HepG2 (cell line): ENCODE measurements around the gene COA3. TPM values are rescaled to one million over a fixed set of nuclear protein-coding genes. Genes with fewer than 3 reads are reported as not detected.
A peak's percentile ranks its signal among the peaks of the same experiment; 100 is the strongest.

ENCODE experiments used
- CREM ChIP-seq, 2 experiments: sonication (generic) in 1 of 2; formaldehyde crosslinking in 1 of 2; IDR thresholded peaks; 2 replicates each; pipeline versions ENCODE4 v1.4.0 to v1.6.1; 2016 to 2020; ENCODE audit warnings: antibody characterized with exemption in 1 of 2, mild to moderate bottlenecking in 1 of 2, missing genetic modification reagents in 1 of 2
- CTCF ChIP-seq: sonication (generic); formaldehyde crosslinking; IDR thresholded peaks from 2 replicates; pipeline ENCODE4 v1.5.0; 2020; ENCODE audit warnings: mild to moderate bottlenecking, missing genetic modification reagents, moderate library complexity
- ERF ChIP-seq: IDR thresholded peaks from 2 replicates; pipeline ENCODE4 v1.6.1; 2018; ENCODE audit warnings: missing biosample characterization, missing genetic modification reagents
- ESRRA ChIP-seq: sonication (generic); formaldehyde crosslinking; IDR thresholded peaks from 2 replicates; pipeline ENCODE4 v1.5.1; 2020; ENCODE audit warnings: mild to moderate bottlenecking, low read depth, missing genetic modification reagents
- GZF1 ChIP-seq: sonication (generic); formaldehyde crosslinking; IDR thresholded peaks from 2 replicates; pipeline ENCODE4 v1.5.1; 2020; ENCODE audit warnings: mild to moderate bottlenecking, missing genetic modification reagents
- MIER2 ChIP-seq: IDR thresholded peaks from 2 replicates; pipeline ENCODE4 v1.6.1; 2016; ENCODE audit warnings: missing biosample characterization, missing genetic modification reagents
- NFIC ChIP-seq: IDR thresholded peaks from 2 replicates; pipeline ENCODE4 v1.6.1; 2012; ENCODE audit warnings: mild to moderate bottlenecking, low read length, inconsistent platforms
- PBX2 ChIP-seq: IDR thresholded peaks from 2 replicates; pipeline ENCODE4 v1.6.1; 2016; ENCODE audit warnings: control low read depth
- RAD51 ChIP-seq: fragments of 450-650 bp; IDR thresholded peaks from 2 replicates; pipeline ENCODE4 v1.6.1; 2016; ENCODE audit warnings: borderline replicate concordance
- RFXAP ChIP-seq: sonication (generic); formaldehyde crosslinking; IDR thresholded peaks from 2 replicates; pipeline ENCODE4 v1.4.0; 2020; ENCODE audit warnings: missing genetic modification reagents, borderline replicate concordance
- SNAI1 ChIP-seq: sonication (generic); formaldehyde crosslinking; IDR thresholded peaks from 2 replicates; pipeline ENCODE4 v1.5.0; 2020; ENCODE audit warnings: mild to moderate bottlenecking, missing genetic modification reagents, borderline replicate concordance
- SNRNP70 ChIP-seq: fragments of 200-400 bp; formaldehyde crosslinking; IDR thresholded peaks from 2 replicates; pipeline ENCODE4 v1.6.1; 2017; ENCODE audit warnings: mild to moderate bottlenecking, low read depth, low read length, moderate library complexity
- TEAD2 ChIP-seq: sonication (generic); formaldehyde crosslinking; IDR thresholded peaks from 2 replicates; pipeline ENCODE4 v1.9.0; 2021; ENCODE audit warnings: missing genetic modification reagents
- ZBED4 ChIP-seq: sonication (generic); formaldehyde crosslinking; IDR thresholded peaks from 2 replicates; pipeline ENCODE4 v1.4.0; 2020; ENCODE audit warnings: missing genetic modification reagents, borderline replicate concordance
- ZBTB20 ChIP-seq: sonication (generic); formaldehyde crosslinking; IDR thresholded peaks from 2 replicates; pipeline ENCODE4 v1.8.1; 2023; ENCODE audit warnings: missing genetic modification reagents, low read depth, mild to moderate bottlenecking, borderline replicate concordance
- ZNF383 ChIP-seq: sonication (generic); formaldehyde crosslinking; IDR thresholded peaks from 2 replicates; pipeline ENCODE4 v1.4.0; 2020; ENCODE audit warnings: missing genetic modification reagents, mild to moderate bottlenecking, borderline replicate concordance
- ZNF512 ChIP-seq: sonication (generic); formaldehyde crosslinking; IDR thresholded peaks from 2 replicates; pipeline ENCODE4 v1.4.0; 2020; ENCODE audit warnings: mild to moderate bottlenecking, missing genetic modification reagents
- ZNF670 ChIP-seq: sonication (generic); formaldehyde crosslinking; IDR thresholded peaks from 2 replicates; pipeline ENCODE4 v1.8.0; 2022; ENCODE audit warnings: mild to moderate bottlenecking, missing genetic modification reagents, borderline replicate concordance
- ZNF782 ChIP-seq: sonication (generic); formaldehyde crosslinking; IDR thresholded peaks from 2 replicates; pipeline ENCODE4 v1.4.0; 2020; ENCODE audit warnings: missing genetic modification reagents, mild to moderate bottlenecking, borderline replicate concordance
- ZNF839 ChIP-seq: sonication (generic); formaldehyde crosslinking; IDR thresholded peaks from 2 replicates; pipeline ENCODE4 v1.4.0; 2020; ENCODE audit warnings: missing genetic modification reagents, mild to moderate bottlenecking, borderline replicate concordance
- polyA plus RNA-seq, 8 experiments: library from polyadenylated mRNA; depleted of rRNA in 3 of 8; stranded (reverse) in 7 of 8; unstranded in 1 of 8; fragments of >200 nt; fragmentation: Illumina TruSeq in 4 of 8; extraction: Trizol in 4 of 8; gene quantifications; 2 replicates each; pipeline versions ENCODE4 v1.2.1 to v1.2.3, GENCODE V29; 2011 to 2016; ENCODE audit warnings: low read depth in 4 of 8, missing spikeins in 1 of 8, mixed read lengths in 1 of 8; ENCODE audit not compliant: insufficient read depth in 1 of 8
- total RNA-seq, 5 experiments: library from RNA; depleted of rRNA; stranded (reverse); fragments of >200 nt; fragmentation: Illumina TruSeq; extraction: Trizol; gene quantifications; 2 replicates each; pipeline ENCODE4 v1.2.3, GENCODE V29; 2016; ENCODE audit warnings: low read depth in 1 of 5

The COA3 gene
- total and polyA plus RNA-seq, 2 of the 13 experiments (the other 11 are each of a cell fraction or from before 2014, with no cell fraction given), result 133 to 202 TPM

GRCh38 chr17:42832934-42833766 is 34.6 kb upstream of the COA3 start, which contains the start of gene PSME3 (continued):
- TF ChIP-seq ZNF782 (CRISPR knock-in tag), result peak; percentile 93; the same call in 1 of the 2 replicates
- TF ChIP-seq TEAD2, result no peak
- TF ChIP-seq CREM (IDR thresholded peaks at IDR 0.05), result peak; percentile 100
- TF ChIP-seq CREM (CRISPR knock-in tag; IDR thresholded peaks at IDR 0.05), result peak; percentile 89
- TF ChIP-seq NFIC, result no peak
- TF ChIP-seq GZF1 (CRISPR knock-in tag), result peak; percentile 73; the same call in 1 of the 2 replicates
- no peak for TF ChIP-seq SNRNP70
- 0 out of 2 replicates have a peak, but pooled peaks have one; percentile 22 for TF ChIP-seq RAD51
- peak; percentile 61; the same call in 1 of the 2 replicates for TF ChIP-seq RFXAP (CRISPR knock-in tag)
- TF ChIP-seq SNAI1 (CRISPR knock-in tag), result no peak
- peak; percentile 76; the same call in 1 of the 2 replicates for TF ChIP-seq ZNF670 (CRISPR knock-in tag)
- peak; percentile 37 for TF ChIP-seq CTCF (CRISPR knock-in tag)
- peak; percentile 84; the same call in 1 of the 2 replicates for TF ChIP-seq ZNF383 (CRISPR knock-in tag)
- TF ChIP-seq ERF (CRISPR knock-in tag), result peak; percentile 93
- peak; percentile 70 for TF ChIP-seq ZBTB20 (CRISPR knock-in tag)
- TF ChIP-seq PBX2, result no peak
- TF ChIP-seq ZBED4 (CRISPR knock-in tag), result no peak; the same call in 1 of the 2 replicates
- TF ChIP-seq ESRRA (CRISPR knock-in tag), result peak; percentile 78; the same call in 1 of the 2 replicates
- TF ChIP-seq MIER2 (CRISPR knock-in tag), result peak; percentile 52; the same call in 1 of the 2 replicates
- peak; percentile 89 for TF ChIP-seq ZNF839 (CRISPR knock-in tag)
- TF ChIP-seq ZNF512 (CRISPR knock-in tag), result no peak
